OCI-LY3 (cell line): ENCODE data around the gene POMGNT2.

Experiments
- EZH2phosphoT487 ChIP-seq: fragments of 200-600 bp; shearing (Covaris generic); IDR thresholded peaks from 2 replicates; pipeline ENCODE4 v1.6.1; 2018; ENCODE audit warnings: antibody characterized with exemption, mixed run types, low read depth
- TF ChIP-seq, protein P1 (sequence below): fragments of 200-600, 300-600 bp; sonication (generic); IDR thresholded peaks from 2 replicates; pipeline ENCODE4 v1.5.1; 2014; ENCODE audit warnings: antibody characterized with exemption, low read length, low read depth

GRCh38 chr3:43073116-43073835, 32.6 kb downstream of the POMGNT2 start:
- TF ChIP-seq, protein P1, sequence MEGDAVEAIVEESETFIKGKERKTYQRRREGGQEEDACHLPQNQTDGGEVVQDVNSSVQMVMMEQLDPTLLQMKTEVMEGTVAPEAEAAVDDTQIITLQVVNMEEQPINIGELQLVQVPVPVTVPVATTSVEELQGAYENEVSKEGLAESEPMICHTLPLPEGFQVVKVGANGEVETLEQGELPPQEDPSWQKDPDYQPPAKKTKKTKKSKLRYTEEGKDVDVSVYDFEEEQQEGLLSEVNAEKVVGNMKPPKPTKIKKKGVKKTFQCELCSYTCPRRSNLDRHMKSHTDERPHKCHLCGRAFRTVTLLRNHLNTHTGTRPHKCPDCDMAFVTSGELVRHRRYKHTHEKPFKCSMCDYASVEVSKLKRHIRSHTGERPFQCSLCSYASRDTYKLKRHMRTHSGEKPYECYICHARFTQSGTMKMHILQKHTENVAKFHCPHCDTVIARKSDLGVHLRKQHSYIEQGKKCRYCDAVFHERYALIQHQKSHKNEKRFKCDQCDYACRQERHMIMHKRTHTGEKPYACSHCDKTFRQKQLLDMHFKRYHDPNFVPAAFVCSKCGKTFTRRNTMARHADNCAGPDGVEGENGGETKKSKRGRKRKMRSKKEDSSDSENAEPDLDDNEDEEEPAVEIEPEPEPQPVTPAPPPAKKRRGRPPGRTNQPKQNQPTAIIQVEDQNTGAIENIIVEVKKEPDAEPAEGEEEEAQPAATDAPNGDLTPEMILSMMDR = no peak
- no peak for TF ChIP-seq EZH2phosphoT487
